Measurements from ENCODE around the gene NDFIP1.

- TF ChIP-seq ZFP41 (CRISPR knock-in tag; IDR thresholded peaks at IDR 0.05; ENCODE audit: borderline replicate concordance), result no peak
- TF ChIP-seq POLR2AphosphoS5 (IDR thresholded peaks at IDR 0.05; ENCODE audit: low read depth, low read length), result no peak
- no peak for TF ChIP-seq ZNF503 (CRISPR knock-in tag; IDR thresholded peaks at IDR 0.05)
- TF ChIP-seq ZNF839 (CRISPR knock-in tag; IDR thresholded peaks at IDR 0.05; ENCODE audit: borderline replicate concordance), result no peak
- no peak for TF ChIP-seq SOX5 (CRISPR knock-in tag; IDR thresholded peaks at IDR 0.05; ENCODE audit: borderline replicate concordance)
- no peak for TF ChIP-seq HIVEP1 (CRISPR knock-in tag; IDR thresholded peaks at IDR 0.05)
- no peak for TF ChIP-seq RBFOX2 (IDR thresholded peaks at IDR 0.05; ENCODE audit: low read depth, low read length)
- TF ChIP-seq ZNF710 (CRISPR knock-in tag; IDR thresholded peaks at IDR 0.05; ENCODE audit: borderline replicate concordance), result no peak
- TF ChIP-seq GTF3A (CRISPR knock-in tag; conservative IDR thresholded peaks at IDR 0.05), result no peak
- TF ChIP-seq HNRNPK (IDR thresholded peaks at IDR 0.05; ENCODE audit: low read depth, low read length, poor library complexity, severe bottlenecking), result no peak
- no peak for TF ChIP-seq ZNF776 (CRISPR knock-in tag; IDR thresholded peaks at IDR 0.05)
- TF ChIP-seq YY1 (IDR thresholded peaks at IDR 0.05; ENCODE audit: insufficient read depth, insufficient replicate concordance, low read depth, low read length), result no peak
- no peak for TF ChIP-seq CTCF (CRISPR knock-in tag; IDR thresholded peaks at IDR 0.05)
Observed at GRCh38 chr5:142193114-142193428, 84.5 kb downstream of the NDFIP1 start.
